Activated CD8-positive, alpha-beta memory T cell treated with anti-CD3 and anti-CD28 coated beads for 1 hour (primary cell): ENCODE results near the gene PALLD.

Source experiments
- DNase-seq, 2 donors: peaks; one replicate each; pipeline ENCODE4 v3.0.0-alpha.2; 2020; ENCODE audit warnings: low read depth in 1 of 2; ENCODE audit errors: extremely low read depth in 1 of 2

Gene PALLD

GRCh38 chr4:168880072-168880675 is 383.3 kb downstream of the PALLD start:
- DNase-seq: no peak

GRCh38 chr4:168880811-168881595 is 384.2 kb downstream of the PALLD start:
- DNase-seq: no peak

- DNase-seq: no peak
Observed at GRCh38 chr4:168881781-168882420, 385.0 kb downstream of the PALLD start.

- DNase-seq: no peak
Observed at GRCh38 chr4:168882650-168883233, 385.9 kb downstream of the PALLD start.

- no peak for DNase-seq
Observed at GRCh38 chr4:168883513-168883912, 386.7 kb downstream of the PALLD start.

- no peak for DNase-seq
Observed at GRCh38 chr4:168884251-168885124, 387.6 kb downstream of the PALLD start.

- DNase-seq: no peak
Observed at GRCh38 chr4:168885400-168885799, 388.5 kb downstream of the PALLD start.

- DNase-seq: no peak
Observed at GRCh38 chr4:168886351-168886750, 389.5 kb downstream of the PALLD start.

GRCh38 chr4:168887809-168888208 is 391.0 kb downstream of the PALLD start:
- DNase-seq: no peak

- no peak for DNase-seq
Observed at GRCh38 chr4:168888715-168889215, 391.9 kb downstream of the PALLD start.

GRCh38 chr4:168891086-168891485 is 394.2 kb downstream of the PALLD start:
- no peak for DNase-seq

GRCh38 chr4:168891688-168892087 is 394.8 kb downstream of the PALLD start:
- DNase-seq: no peak

GRCh38 chr4:168892475-168892874 is 395.6 kb downstream of the PALLD start:
- DNase-seq: no peak

- DNase-seq: no peak
Observed at GRCh38 chr4:168893205-168893604, 396.4 kb downstream of the PALLD start.

- no peak for DNase-seq
Observed at GRCh38 chr4:168893807-168894206, 397.0 kb downstream of the PALLD start.

GRCh38 chr4:168900080-168900479 is 403.2 kb downstream of the PALLD start:
- no peak for DNase-seq

GRCh38 chr4:168907119-168907698 is 410.4 kb downstream of the PALLD start:
- no peak for DNase-seq

GRCh38 chr4:168908093-168908492 is 411.2 kb downstream of the PALLD start:
- no peak for DNase-seq

- DNase-seq: no peak
Observed at GRCh38 chr4:168908851-168909273, 412.0 kb downstream of the PALLD start.

GRCh38 chr4:168914095-168914494 is 417.2 kb downstream of the PALLD start:
- DNase-seq: no peak
